AG08395 (cell line): Measurements from ENCODE around the gene LMTK2.
A peak's percentile ranks its signal among the peaks of the same experiment; 100 is the strongest.

Experiments
- DNase-seq: peaks from one replicate; pipeline ENCODE4 v3.0.0; 2012; ENCODE audit warnings: mixed read lengths, low spot score

Gene LMTK2

DNA sequence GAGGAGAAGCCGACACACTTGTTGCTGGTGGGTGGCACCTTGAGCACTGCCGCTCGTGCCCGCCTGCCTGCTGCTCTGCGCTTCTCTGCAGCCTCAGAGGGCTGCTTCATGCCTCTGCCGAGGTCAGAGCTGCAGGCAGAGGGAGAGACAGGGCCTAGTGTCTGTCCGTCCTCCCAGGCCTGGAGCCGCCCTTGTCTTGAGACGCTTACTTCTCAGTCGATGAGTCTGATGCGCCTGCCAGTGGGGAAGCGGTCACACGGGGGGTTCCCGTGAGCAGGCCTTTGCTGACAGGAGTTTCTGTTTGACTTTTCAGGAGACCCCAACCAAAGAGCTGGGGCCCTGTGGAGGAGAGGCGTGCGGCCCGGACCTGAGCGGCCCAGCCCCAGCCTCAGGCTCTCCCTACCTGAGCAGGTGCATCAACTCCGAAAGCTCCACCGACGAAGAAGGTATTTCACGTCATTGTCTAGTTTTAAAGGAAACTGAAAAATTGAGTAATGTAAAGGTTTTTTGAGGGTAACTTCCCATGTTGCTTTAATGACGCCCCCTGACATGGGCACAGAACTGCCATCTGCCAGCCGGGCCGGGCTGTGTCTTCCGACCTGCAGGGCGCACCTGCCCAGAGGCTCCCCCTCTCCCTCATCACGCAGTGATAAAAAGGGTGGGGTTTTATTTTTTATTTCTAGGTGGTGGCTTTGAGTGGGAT, 96.8 kb downstream of the LMTK2 start:
- DNase-seq, result no peak

DNA sequence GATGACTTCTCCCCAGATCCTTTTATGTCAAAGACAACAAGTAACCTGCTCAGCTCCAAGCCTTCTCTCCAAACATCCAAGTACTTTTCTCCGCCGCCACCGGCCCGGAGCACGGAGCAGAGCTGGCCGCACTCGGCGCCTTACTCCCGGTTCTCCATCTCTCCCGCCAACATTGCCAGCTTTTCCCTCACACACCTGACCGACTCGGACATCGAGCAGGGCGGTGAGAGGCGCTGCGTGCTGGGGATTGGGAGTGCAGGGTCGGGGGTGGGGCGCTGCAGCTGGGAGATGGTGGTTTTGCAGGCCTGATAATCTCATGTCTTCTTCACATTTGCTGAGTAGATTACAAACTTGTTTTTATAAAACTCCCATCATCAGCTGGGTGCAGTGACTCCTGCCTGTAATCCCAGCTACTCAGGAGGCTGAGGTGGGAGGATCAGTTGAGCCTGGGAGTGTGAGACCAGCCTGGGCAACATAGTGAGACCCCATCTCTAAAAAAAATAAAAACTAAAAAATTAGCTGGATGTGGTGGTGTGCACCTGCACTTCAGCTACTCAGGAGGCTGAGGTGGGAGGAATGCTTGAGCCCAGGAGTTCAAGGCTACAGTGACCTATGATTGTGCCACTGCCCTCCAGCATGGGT, 97.4 kb downstream of the LMTK2 start:
- no peak for DNase-seq

DNA sequence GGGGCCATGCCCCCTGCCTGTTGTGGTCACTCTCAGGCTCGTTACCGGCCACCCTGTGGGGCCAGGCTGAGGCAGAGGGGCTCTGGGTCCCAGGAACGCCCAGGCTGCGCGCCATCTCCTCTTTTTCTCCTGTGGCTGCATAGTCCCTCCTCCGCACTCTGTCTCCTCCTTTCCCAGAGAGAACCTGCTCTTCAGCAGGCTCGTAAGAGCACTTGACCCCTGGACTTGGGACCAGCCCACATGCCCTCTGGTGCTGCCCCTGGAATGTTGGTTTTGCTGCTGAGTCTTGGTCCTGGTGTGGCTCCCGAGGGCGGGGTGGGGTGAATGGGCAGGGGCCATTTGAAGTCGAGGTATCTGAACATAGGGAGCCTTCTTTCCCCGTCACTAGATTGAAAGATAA, 98.0 kb downstream of the LMTK2 start:
- DNase-seq, result no peak

DNA sequence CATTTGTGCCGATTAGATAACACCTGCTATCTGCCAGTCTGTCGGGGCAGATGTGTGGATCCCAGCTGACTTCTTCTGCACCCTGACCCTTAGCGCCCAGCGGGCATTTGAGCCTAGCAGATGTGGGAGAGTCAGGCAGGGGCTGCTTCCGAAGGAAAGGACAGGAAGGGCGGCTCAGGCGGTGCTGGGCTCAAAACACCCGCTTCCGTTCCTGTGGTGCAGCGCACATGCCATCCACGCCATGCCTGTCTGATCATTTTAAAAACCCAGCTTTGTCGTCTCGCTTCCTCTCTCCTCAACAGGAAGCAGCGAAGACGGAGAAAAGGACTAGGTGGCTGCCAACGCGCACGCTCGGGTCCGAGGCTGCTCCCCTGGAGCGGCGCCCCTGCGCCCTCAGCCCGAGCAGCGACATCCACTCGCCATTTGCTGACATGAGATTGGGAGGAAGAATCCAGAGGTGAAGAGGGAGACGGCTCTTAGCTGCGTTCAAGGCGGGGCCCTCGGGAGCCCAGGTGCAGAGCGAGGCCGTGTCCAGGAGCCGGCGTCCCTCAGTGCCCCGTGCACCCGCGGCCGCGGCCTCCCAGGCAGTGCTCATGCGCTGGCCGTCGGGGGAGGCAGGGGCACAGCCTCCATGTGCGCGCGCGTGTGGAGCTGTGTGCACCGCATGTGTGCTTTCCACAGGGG, 98.6 kb downstream of the LMTK2 start:
- DNase-seq, result no peak

DNA sequence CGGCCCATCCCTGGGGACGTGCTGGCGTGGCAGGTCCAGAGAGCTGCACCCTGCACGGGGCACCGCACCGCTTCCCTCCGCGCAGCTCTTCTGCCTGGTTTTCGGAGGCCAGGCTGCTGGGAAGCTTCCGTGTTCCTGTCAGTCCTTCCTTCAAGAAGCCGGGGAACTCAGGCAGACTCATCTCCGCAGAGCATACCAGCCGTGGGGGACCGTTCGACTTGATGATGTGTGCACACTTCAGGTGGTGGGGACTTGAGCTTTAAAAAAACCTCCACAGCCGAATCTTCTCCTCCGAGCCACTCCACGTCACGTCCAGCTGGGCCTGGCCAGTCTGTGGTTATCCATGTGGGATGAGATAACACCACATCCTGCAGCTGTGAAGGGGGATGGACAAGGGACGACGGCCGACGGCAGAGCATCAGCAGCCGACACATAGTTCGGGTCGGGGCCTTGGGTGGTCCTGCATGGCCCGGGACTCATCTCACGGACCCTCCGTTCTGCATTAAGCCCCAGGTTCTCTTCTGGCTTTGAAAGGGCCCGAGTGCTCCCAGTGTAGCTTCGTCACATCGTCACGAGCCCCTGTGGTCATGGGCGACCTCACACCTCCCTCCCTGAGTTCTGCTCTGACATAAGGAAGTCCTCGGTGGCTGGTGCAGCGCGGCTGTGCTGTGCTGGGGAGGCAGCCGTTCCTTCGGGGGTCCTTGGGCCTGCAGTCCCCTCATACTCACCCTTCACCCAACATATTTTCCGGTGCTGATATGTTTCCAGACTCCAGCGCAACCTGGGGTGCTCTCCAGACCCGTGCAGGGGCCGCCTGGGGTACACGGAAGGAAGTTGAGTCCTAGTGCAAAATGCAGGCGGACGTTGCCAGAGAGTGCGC, 100.0 kb downstream of the LMTK2 start:
- DNase-seq, result no peak

DNA sequence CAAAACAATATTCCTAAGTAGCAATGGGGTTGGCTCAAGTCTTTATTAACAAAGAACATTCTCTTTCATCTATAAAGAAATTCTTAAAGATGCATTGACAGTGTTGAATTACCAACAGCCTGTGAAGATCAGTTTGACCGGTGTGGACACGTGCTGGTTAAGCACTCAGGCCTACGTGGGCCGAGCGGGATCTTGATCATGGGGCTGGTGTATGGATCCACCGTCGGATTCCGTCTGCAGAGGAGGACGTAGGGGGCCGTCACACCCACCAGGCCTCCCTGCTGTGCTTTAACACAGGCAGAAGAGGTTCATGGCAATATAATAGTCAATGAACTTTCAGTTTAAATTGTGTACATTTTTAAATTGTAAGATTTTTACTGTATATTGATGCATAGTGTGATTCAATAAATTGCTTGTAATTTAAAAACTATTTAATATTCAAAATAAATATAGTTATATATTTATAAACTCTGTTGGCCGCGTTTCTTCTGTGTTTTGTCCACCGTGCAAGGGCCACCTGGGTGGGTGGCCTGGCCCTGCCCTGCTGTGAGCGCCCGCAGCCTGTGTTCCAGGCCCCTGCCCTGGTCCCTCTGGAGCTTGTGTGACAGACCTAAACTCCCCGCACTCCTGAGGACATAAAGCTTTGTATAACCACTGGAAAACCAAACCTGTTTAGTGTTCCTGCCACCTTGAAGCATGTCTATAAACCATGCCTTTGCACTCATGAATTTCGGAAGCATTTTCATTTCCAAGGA, 102.7 kb downstream of the LMTK2 start:
- DNase-seq, result no peak

DNA sequence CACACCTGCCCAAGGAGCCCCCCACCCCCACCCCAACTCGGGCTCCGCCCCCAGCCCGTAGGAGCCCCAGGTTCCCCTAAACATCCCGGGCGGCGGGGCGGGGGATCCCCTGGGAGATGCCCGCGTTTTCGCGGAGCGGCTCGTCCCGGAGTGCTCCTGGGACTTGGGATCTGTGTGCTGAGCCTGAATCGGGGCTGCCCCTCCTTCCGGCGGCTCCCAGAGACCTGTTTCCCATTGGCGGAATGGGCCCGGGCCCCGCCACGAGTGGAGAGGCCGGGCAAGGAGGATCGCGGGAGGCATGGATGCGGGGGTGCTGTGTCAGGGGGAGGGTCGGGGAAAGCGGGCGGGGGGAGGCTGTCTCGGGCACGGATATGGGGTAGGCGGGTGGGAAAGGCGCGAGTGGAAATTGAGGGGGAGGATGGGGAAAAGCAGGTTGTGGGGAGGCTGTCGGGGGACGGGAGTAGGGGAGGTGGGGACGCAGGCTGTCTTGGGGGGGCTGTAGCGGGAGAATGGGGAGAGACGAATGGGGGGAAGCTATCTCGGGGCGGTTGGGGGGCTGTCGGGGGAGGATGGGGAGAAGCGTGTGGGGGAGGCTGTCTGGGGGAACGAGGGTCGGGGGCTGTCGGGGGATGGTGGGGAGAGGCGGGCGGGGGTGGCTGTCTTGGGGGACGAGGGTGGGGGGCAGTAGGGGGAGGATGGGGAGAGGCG, 104.0 kb downstream of the LMTK2 start:
- peak; percentile 60 for DNase-seq

DNA sequence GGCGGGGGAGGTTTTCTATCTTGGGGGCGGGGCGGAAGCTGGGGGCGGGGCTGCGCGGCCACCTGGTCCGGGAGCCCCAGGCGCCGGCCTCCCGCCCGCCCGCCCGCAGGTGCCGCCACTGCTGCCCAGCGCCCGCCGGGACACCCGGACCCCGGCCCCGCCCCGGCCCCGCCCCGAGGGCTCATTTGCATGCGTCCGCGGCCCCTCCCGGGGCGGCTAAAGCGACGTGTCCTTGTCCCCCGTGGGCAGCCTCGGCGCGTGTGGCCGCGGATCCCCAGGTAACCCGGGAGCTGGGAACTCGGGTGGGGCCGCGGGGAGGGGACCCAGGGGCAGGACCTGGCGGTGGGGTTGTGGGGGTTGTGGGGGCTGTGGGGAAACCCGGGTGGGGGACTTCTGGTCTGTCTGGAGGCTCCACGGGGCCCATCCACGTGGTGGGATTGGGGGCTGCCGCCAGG, 104.6 kb downstream of the LMTK2 start, which contains the start of gene BHLHA15:
Gene BHLHA15, plus strand, starts transcription at position 219 of the 455 bp plus-strand sequence. CDS start 871 bp downstream, outside the sequence.
- DNase-seq, result no peak

DNA sequence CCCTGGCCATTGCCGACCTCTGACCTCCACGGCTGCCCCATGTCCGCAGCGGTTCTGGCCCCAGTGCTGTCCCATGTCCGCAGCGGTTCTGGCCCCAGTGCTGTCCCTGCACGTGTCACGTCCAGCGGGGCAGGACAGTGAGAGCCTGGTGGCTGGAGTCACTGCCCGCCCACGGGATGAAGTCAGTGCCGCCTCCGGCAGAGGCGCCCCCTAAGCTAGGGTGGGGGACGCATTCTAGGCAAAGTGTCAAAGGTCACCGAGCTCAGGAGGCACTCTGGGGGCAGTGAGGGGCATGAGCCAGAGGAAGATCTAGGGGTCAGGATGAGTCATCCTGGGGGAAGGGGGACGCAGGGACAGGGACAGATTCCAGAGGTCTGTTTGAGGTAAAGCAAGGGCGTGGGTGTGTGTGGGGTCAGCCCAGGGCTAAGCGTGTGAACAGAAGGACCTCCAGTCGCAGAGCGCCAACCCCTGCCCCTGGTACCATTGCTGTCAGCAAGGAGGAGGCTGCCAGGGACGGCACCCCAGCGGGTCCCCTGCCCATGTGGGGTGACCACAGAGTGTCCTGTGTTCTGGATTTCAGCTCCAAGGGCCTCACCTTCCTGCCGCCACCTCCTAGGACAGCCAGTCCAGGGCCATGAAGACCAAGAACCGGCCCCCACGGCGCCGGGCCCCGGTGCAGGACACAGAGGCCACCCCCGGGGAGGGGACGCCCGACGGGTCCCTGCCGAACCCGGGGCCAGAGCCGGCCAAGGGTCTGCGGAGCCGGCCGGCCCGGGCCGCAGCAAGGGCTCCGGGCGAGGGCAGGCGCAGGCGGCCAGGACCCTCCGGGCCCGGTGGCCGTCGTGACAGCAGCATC, 105.2 kb downstream of the LMTK2 start:
- no peak for DNase-seq

DNA sequence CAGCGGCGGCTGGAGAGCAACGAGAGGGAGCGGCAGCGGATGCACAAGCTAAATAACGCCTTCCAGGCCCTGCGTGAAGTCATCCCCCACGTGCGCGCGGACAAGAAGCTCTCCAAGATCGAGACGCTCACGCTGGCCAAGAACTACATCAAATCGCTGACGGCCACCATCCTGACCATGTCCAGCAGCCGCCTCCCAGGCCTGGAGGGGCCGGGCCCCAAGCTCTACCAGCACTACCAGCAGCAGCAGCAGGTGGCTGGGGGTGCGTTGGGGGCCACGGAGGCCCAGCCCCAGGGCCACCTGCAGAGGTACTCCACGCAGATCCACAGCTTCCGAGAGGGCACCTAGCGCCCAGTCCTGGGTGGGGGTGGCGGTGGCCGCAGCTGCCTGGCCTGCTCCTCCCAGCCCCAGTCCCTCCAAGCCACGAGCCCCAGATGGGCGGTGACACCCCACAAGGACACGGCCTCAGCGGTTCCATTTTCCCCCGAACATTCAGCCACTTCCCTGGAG, 105.9 kb downstream of the LMTK2 start:
- no peak for DNase-seq

DNA sequence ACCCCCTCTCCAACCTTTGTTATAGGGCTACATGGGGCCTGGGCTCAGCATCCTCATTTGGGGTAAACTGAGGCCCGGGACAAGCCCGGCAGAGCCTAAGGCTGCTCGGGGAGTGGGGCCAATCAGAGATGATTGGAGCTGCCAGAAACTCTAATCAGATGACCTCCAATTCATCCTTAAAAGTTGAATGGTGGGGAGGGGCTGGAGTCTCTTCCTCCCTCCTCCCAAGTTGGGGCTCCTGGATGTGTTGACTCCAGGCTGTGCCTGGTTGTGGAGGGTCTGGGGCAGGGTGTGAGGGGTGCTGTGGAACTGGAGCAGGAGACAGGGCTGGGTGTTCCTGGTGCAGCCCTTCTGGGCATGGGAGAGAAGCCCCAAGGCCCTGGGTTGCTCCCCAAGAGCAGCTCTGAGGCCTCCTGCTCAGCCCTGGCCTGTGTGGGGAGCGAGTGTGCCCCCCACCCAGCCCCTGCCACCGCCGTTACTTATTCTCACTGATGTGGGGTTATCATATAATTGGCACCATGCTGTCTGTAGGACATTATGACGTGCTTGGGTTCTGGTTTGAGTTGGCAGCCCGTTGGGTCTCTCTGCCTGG, 106.7 kb downstream of the LMTK2 start:
- DNase-seq, result no peak

DNA sequence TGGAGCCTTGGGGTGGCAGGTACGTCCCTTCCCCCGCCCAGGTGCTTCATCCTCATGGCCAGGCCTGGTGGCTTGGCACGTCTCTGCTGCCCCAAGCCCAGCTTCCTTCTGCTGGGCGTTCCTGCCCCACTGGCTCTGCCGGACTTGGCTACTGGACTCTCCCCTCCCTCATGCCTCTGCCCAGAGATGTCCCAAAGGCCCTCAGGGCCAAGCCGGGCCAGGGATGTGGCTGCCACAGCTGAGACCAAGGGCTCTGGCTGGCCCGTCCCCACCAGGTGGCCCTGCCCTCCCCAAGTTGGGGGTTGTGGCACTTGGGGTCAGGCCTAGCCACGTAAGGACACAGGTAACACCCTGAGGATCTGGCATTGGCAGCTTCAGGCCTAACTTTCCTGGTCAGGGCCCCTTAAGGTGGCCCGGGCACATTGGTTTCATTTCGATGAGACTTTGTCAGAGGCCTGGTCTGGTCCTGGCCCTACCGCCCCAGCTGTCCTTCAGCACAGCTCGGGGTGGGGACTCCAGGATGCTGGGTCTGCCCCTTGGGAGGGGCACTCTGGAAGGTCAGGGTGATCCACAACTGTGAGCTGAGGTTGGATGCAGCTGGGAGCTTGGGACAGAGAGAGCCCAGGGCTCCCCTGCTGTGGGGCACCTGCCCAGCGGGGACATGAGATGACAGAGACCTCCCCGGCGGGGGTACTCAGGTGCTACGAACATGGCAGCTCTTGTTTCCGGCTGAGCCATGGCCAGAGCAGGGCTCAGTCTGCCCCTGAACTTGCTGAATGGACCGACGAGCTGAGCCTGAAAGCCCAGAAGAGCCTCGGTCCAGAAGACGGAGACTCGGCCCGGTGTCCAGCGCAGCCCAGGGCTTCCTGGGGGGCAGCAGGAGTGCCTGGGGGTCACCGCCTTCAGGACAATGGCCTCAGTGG, 107.5 kb downstream of the LMTK2 start:
- DNase-seq, result no peak

DNA sequence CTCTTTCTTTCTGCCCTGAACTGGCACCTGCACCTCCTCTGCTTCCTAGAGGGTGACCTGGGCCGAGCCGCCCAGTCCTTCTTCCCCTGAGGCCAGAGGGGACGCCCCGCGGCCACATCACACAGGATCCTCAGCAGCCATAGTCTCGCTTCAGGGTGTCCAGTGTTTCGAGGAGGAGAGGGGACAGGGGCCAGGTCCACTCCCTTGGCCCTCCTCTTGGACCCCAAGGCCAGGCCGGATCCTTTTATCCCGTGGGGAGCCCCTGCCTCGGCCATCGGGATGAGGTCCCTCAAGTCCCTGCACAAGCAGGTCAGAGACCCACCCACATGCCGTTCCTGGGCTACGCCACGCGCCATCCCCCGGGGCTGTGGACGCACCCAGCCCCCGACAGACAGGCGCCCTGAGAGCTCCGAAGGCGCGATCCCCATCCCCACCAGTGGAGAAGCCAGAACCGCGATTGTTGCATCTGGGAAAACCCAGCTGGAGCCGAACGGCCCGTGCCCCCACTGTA, 108.2 kb downstream of the LMTK2 start:
- DNase-seq, result no peak

DNA sequence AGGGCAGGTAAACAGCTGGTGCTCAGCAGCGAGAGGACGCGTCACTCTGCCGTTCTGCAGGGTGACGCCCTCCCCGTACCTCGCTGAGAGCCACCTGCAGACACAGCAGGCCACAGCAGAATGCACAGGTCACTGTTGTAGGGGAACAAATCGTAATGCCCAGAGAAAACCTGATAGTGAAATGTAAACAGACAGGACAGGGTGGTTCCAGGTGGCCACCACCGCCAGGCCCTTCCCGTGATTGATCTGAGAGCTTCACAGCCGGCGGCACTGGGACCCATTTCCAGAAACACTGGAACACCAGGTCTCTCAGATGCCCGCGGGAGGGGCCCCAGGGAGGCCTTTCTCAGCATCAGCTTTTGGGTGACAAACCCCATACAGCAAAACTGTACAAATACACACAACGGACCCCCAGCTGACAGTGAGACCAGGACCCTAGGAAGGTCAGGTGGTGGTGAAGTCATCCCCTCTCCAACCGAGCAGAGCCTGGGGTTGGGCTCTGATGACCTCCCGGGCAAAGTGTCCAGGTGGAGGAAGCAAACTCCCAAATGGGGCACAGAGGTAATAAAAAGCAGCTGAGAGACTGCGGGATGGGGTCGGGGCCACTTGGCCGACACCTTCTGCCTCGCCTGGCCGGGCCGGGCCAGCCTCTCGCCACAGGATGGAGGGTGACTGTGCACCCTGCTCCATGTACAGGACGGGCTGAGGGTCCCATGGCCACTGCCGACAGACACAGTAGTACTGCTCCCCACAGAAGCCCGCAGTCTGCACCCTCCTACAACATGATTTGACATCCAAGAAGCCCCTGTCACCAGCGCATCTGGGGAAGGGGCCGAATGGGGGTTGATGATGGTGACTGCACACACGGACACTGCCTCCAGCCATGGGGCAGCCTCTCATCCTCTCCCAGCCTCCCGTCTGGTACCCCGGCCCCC, 109.2 kb downstream of the LMTK2 start:
- DNase-seq, result no peak

DNA sequence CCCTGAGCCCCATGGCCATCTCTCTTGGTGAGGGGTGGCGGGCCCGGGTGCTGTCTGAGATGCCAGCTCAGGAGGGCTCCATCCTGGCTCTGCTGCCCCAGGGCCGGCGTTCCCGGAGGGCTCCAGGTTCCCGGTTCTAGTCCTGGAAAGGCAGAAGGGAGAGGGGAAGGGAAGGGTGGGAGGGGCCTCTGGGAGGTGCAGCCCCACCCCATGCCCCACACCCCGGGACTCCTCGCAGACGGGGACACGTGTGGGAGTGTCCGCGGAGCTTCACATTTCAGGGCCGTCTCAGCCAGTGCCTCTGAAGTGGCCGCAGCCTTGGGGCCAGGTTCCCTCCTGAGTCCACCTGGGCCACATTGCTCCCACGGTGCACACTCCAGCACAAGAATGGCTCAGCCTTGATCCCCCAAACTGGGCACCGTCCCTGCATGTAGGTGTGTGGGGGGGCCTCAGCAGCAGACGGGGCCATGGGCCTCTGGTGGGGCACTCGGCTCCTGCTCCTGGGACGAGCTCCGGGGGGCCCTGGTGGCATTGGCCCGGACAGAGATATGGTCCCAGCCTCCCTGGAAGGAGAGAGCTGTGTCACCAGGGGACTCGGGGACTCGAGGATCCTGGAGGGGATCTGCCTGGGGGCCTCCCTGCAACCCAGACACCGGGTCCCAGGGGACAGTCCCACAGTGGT, 110.4 kb downstream of the LMTK2 start:
- no peak for DNase-seq
